ENCODE measurements around the gene COMTD1.

COMTD1 gene

GRCh38 chr10:75244487-75245353, 9.0 kb upstream of the COMTD1 start (continued):
- TF ChIP-seq TSHZ2 (CRISPR knock-in tag; IDR thresholded peaks at IDR 0.05) (no peak), ESRRG (CRISPR knock-in tag; IDR thresholded peaks at IDR 0.05) (no peak)

GRCh38 chr10:75243426-75243825, 7.7 kb upstream of the COMTD1 start:
- TF ChIP-seq TOX (CRISPR knock-in tag; IDR thresholded peaks at IDR 0.05; ENCODE audit: borderline replicate concordance) (no peak), ZFP30 (CRISPR knock-in tag; IDR thresholded peaks at IDR 0.05) (no peak), CREB5 (CRISPR knock-in tag; IDR thresholded peaks at IDR 0.05; ENCODE audit: low read depth) (no peak), OSR1 (CRISPR knock-in tag; IDR thresholded peaks at IDR 0.05) (no peak), TCF4 (CRISPR knock-in tag; IDR thresholded peaks at IDR 0.05; ENCODE audit: borderline replicate concordance) (no peak), POU6F1 (CRISPR knock-in tag; IDR thresholded peaks at IDR 0.05; ENCODE audit: borderline replicate concordance, low read depth) (no peak), BACH2 (CRISPR knock-in tag; IDR thresholded peaks at IDR 0.05; ENCODE audit: borderline replicate concordance) (no peak), ESRRG (CRISPR knock-in tag; IDR thresholded peaks at IDR 0.05) (no peak)
- no peak for ATAC-seq

- no peak for ATAC-seq
- no peak for TF ChIP-seq ZC3H10 (CRISPR knock-in tag; IDR thresholded peaks at IDR 0.05)
- TF ChIP-seq CSRNP3 (CRISPR knock-in tag; IDR thresholded peaks at IDR 0.05), result no peak
- TF ChIP-seq RARB (CRISPR knock-in tag; IDR thresholded peaks at IDR 0.05), result no peak
- no peak for TF ChIP-seq ZNF8 (CRISPR knock-in tag; IDR thresholded peaks at IDR 0.05)
Measured at GRCh38 chr10:75240329-75241076, 4.7 kb upstream of the COMTD1 start.

- no peak for ATAC-seq
- no peak for TF ChIP-seq SNAI2 (CRISPR knock-in tag; IDR thresholded peaks at IDR 0.05)
Measured at GRCh38 chr10:75239096-75239790, 3.5 kb upstream of the COMTD1 start.

- no peak for ATAC-seq
- TF ChIP-seq BACH2 (CRISPR knock-in tag; IDR thresholded peaks at IDR 0.05; ENCODE audit: borderline replicate concordance), result no peak
- TF ChIP-seq ISL1 (CRISPR knock-in tag; IDR thresholded peaks at IDR 0.05), result no peak
- TF ChIP-seq CSRNP3 (CRISPR knock-in tag; IDR thresholded peaks at IDR 0.05), result no peak
- TF ChIP-seq TOX (CRISPR knock-in tag; IDR thresholded peaks at IDR 0.05; ENCODE audit: borderline replicate concordance), result no peak
- no peak for TF ChIP-seq ZNF8 (CRISPR knock-in tag; IDR thresholded peaks at IDR 0.05)
- TF ChIP-seq GLIS3 (CRISPR knock-in tag; IDR thresholded peaks at IDR 0.05), result no peak
- no peak for TF ChIP-seq ESRRG (CRISPR knock-in tag; IDR thresholded peaks at IDR 0.05)
- TF ChIP-seq CREB5 (CRISPR knock-in tag; IDR thresholded peaks at IDR 0.05; ENCODE audit: low read depth), result no peak
- no peak for TF ChIP-seq ZFP3 (CRISPR knock-in tag; IDR thresholded peaks at IDR 0.05)
- no peak for TF ChIP-seq ZNF70 (CRISPR knock-in tag; IDR thresholded peaks at IDR 0.05)
Measured at GRCh38 chr10:75238182-75239095, 2.7 kb upstream of the COMTD1 start.
